ENCODE measurements around the gene ACKR4. TPM values are rescaled to one million over a fixed set of nuclear protein-coding genes. Genes with fewer than 3 reads are reported as not detected.
"Not testable (repeated sequence)": the region's sequence is repeated elsewhere in the genome, so short reads cannot be mapped to it uniquely, and the experiment has no call there.

Gene ACKR4
- total RNA-seq, 4 donors from 2014 or later: 5.5 to 12.6 (median 7.2) TPM; not detected in 1

DNA sequence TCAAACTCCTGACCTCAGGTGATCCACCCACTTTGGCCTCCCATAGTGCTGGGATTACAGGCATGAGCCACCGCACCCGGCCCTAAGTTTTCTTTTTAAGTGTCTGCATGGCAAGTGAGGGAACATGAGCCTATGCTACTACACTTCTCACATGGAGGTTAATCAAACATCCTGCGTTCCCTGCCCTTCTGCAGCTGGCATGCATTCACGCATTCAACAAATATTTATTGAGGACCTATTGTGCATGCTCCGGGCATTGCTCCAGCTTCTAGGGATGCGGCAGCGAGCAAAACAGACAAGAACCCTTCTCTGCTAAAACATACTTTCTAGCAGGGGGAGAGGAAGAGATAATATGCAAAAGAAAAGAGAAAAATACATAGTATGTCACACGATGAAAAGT, 42.6 kb upstream of the ACKR4 start:
- H3K36me3 ChIP-seq: peaks cover 0 to 5% (median 0%) of the 10 kb centered on the region in 3 donors
- no peaks in the 10 kb centered on the region for H3K9me3 ChIP-seq
- DNase-seq: no peak
- no peak for TF ChIP-seq POLR2A (IDR thresholded peaks at IDR 0.05)
- TF ChIP-seq, protein P1, sequence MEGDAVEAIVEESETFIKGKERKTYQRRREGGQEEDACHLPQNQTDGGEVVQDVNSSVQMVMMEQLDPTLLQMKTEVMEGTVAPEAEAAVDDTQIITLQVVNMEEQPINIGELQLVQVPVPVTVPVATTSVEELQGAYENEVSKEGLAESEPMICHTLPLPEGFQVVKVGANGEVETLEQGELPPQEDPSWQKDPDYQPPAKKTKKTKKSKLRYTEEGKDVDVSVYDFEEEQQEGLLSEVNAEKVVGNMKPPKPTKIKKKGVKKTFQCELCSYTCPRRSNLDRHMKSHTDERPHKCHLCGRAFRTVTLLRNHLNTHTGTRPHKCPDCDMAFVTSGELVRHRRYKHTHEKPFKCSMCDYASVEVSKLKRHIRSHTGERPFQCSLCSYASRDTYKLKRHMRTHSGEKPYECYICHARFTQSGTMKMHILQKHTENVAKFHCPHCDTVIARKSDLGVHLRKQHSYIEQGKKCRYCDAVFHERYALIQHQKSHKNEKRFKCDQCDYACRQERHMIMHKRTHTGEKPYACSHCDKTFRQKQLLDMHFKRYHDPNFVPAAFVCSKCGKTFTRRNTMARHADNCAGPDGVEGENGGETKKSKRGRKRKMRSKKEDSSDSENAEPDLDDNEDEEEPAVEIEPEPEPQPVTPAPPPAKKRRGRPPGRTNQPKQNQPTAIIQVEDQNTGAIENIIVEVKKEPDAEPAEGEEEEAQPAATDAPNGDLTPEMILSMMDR (IDR thresholded peaks at IDR 0.05): no peak
- H3K27ac ChIP-seq: no peak overlapping the region
- H3K4me3 ChIP-seq: no peak overlapping the region
- no peaks in the 10 kb centered on the region for H3K27me3 ChIP-seq
- H3K4me1 ChIP-seq: no peaks in the 10 kb centered on the region

DNA sequence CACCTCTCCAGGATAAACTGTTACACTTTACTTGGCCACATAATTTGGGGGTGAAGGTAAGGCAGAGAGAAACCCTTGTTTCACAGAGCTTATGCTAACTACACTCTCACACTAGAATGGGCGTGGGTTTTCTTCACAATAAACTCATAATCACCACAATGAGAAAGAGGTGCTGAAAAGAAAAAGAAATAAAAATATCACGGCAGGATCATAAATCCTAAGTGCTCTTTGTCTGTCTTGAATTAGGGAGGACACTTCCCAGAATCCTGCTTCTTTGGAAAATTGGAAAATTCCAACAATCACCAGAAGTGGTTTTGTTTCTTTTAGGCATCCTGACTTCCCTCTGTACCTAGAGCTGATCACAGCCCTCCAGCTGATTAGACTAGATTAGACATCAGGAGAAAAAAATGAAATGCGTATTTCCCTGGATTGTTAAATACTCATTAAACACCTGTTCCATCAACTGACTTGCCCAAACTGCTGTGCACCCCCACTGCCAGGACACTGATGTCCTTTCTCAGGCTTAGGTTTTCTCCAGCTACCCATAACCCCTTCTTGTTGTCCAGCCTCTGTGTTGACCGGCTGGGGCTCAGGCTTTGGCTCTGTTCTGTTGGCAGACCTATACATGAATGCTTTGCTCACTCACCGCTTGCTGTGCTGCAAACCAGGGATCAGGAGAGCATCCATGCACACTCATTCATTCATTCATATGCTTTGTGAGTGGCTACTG, 41.6 kb upstream of the ACKR4 start:
- H3K27ac ChIP-seq: no peak overlapping the region
- H3K4me3 ChIP-seq: no peak overlapping the region

DNA sequence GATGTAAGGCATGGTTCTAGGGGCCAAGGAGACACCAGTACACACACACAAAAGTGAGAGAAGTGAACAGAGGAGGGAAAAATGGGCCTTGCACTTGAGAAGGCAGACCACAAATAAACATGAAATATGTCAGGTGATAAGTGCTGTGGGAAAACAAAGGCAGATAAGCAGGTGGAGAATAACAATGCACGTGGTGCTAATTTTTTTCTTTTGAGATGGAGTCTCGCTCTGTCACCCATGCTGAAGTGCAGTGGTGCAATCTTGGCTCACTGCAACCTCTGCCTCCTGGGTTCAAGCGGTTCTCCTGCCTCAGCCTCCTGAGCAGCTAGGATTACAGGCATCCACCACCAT, 41.1 kb upstream of the ACKR4 start:
- not testable (repeated sequence) for H3K27me3 ChIP-seq, H3K27ac ChIP-seq, H3K36me3 ChIP-seq, H3K4me3 ChIP-seq, H3K9me3 ChIP-seq, DNase-seq, H3K4me1 ChIP-seq

More for the DNA sequence above, 41.6 kb upstream of the ACKR4 start:
- Histone ChIP-seq H3K4me1 (no peaks in the 10 kb centered on the region), H3K9me3 (no peaks in the 10 kb centered on the region), H3K36me3 (peaks cover 0 to 10% (median 0%) of the 10 kb centered on the region in 3 donors), H3K27me3 (no peaks in the 10 kb centered on the region)
- no peak for TF ChIP-seq POLR2A (IDR thresholded peaks at IDR 0.05)
- TF ChIP-seq, protein P1 (IDR thresholded peaks at IDR 0.05): no peak
- DNase-seq: no peak

DNA sequence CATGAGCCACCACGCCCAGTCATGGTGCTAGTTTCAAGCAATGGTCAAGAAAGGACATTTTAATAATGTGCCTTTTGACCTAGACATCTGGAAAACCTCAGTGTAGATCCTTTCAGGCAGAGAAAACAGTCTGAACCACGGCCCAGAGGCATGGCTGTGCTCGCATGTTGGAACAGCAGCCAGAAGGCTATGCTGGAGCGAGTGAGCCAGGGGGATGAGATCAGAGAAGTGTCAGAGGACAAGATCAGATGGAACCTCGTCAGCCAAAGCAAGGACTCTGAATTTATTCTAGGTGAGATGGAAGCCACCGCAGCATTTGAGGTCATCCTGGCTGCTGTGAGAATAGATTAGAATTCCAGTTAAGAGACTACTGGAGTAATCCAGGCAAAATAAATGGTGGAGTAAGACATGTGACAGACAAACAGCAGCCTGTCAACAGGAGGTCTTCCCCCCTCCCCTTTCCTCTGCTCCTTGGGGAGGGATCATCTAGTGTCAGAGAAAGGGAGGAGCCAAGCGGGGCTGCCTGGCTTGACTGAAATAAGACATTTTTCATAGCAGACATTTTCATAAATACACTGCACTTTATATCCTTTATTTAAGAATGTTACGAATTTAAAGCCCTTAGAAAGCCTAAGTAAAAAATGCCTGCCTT, 40.4 kb upstream of the ACKR4 start:
- TF ChIP-seq POLR2A (IDR thresholded peaks at IDR 0.05): no peak
- TF ChIP-seq, protein P1 (IDR thresholded peaks at IDR 0.05): no peak
- no peaks in the 10 kb centered on the region for H3K9me3 ChIP-seq
- H3K4me3 ChIP-seq: no peak overlapping the region
- no peak for DNase-seq
- no peaks in the 10 kb centered on the region for H3K4me1 ChIP-seq
- no peak overlapping the region for H3K27ac ChIP-seq
- peaks cover 0 to 10% (median 0%) of the 10 kb centered on the region in 3 donors for H3K36me3 ChIP-seq
- H3K27me3 ChIP-seq: no peaks in the 10 kb centered on the region

DNA sequence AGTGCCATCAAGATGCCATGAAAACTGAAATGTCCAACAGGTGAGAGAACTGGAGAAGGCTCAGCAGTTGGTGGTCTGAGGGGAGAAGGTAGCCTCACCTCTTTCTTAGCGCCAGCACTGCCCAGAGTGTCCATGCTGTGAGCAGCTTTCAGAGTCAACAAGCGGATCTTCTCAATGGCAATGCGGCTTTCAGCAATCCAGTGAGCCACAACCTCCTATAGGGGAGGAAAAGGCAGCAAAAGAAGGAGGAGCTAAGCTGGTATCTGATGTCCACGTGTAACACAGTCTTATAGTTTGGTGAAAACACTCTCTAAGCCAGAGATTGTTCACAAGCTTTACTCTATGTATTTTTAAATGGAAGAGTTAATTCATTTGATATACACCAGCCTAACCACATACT, 36.1 kb upstream of the ACKR4 start:
- DNase-seq: no peak
- Histone ChIP-seq H3K9me3 (no peaks in the 10 kb centered on the region), H3K27me3 (no peaks in the 10 kb centered on the region), H3K4me3 (no peak overlapping the region), H3K27ac (no peak overlapping the region), H3K4me1 (no peaks in the 10 kb centered on the region), H3K36me3 (peaks cover 0 to 19% (median 0%) of the 10 kb centered on the region in 3 donors)
- TF ChIP-seq POLR2A (IDR thresholded peaks at IDR 0.05): no peak
- TF ChIP-seq, protein P1 (IDR thresholded peaks at IDR 0.05): no peak

DNA sequence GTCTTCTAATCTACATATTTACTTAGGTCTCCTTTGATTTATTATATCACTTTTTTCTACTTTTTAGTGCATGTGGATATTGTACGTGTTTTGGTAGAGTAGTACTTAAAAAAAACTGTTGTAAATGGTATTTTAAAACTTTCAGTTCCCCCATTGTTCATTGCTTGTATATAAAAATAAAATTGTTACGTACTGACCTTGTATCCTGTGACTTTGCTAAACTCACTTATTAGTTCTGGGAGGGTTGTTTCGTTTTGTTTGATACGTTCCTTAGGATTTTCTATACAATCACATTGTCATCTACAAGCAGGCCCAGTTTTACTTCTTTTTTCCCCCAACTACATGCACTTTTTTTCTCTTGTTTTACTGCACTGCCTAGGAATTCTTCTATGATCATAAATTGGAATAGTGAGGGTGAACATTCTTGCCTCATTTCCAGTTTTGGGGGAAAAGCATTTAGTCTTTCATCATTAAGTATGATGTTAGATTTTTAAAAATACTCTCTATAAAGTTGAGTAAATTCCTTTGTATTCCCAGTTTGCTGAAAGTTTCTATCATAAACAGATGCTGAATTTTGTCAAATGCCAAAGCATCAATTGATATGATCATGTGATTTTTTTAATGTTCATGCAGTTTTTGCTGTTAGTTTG, 33.5 kb upstream of the ACKR4 start:
- no peak overlapping the region for H3K27ac ChIP-seq
- DNase-seq: no peak
- no peaks in the 10 kb centered on the region for H3K4me1 ChIP-seq
- H3K9me3 ChIP-seq: no peaks in the 10 kb centered on the region
- TF ChIP-seq, protein P1 (IDR thresholded peaks at IDR 0.05): no peak
- TF ChIP-seq POLR2A (IDR thresholded peaks at IDR 0.05): no peak
- no peak overlapping the region for H3K4me3 ChIP-seq
- H3K36me3 ChIP-seq: peaks cover 0 to 17% (median 0%) of the 10 kb centered on the region in 3 donors
- no peaks in the 10 kb centered on the region for H3K27me3 ChIP-seq
